Measurements from ENCODE around the gene RIT2.

GRCh38 chr18:42969366-42969765 is 146.1 kb downstream of the RIT2 start:
- no peak for TF ChIP-seq POLR2A (IDR thresholded peaks at IDR 0.05; ENCODE audit: low read depth, low read length)
- TF ChIP-seq TAF1 (IDR thresholded peaks at IDR 0.05; ENCODE audit: low read depth, low read length) = no peak
- TF ChIP-seq POLR2AphosphoS5 (IDR thresholded peaks at IDR 0.05; ENCODE audit: low read depth, low read length) = no peak
- no peak for TF ChIP-seq POU2F2 (IDR thresholded peaks at IDR 0.05; ENCODE audit: low read depth, low read length)
- TF ChIP-seq SPI1 (IDR thresholded peaks at IDR 0.05; ENCODE audit: low read depth, low read length) = no peak
- no peak for TF ChIP-seq PAX5 (IDR thresholded peaks at IDR 0.05; ENCODE audit: insufficient read depth, low read length, severe bottlenecking)

Data from GM12891 (cell line).